K562 (cell line): ENCODE results near the gene ALCAM.

Experiments
- ADNP ChIP-seq: fragments of 200-800 bp; sonication (Bioruptor generic); IDR thresholded peaks from 2 replicates; pipeline ENCODE4 v1.6.1; 2016; ENCODE audit warnings: missing genetic modification characterization, missing compliant biosample characterization
- CEBPB ChIP-seq: fragments of 450-650 bp; IDR thresholded peaks from 2 replicates; pipeline ENCODE4 v1.6.1; 2016; ENCODE audit warnings: missing genetic modification characterization, missing compliant biosample characterization
- CHD2 ChIP-seq: IDR thresholded peaks from 2 replicates; pipeline ENCODE4 v1.6.1; 2011; ENCODE audit warnings: low read depth, low read length
- CTCF ChIP-seq, 3 experiments: IDR thresholded peaks in 2 of 3; conservative IDR thresholded peaks in 1 of 3; 2 replicates each; pipeline ENCODE4 v1.5.1; 2011 to 2012; ENCODE audit warnings: low read length in 3 of 3, mild to moderate bottlenecking in 3 of 3, control low read depth in 2 of 3, improper control_type of control experiment in 1 of 3, inconsistent platforms in 1 of 3, low read depth in 1 of 3, mixed read lengths in 1 of 3, moderate library complexity in 1 of 3; ENCODE audit not compliant: insufficient read depth in 2 of 3
- CXXC5 ChIP-seq: fragments of 250-450 bp; sonication (Bioruptor Pico); IDR thresholded peaks from 2 replicates; pipeline ENCODE4 v1.8.0; 2022; ENCODE audit warnings: inconsistent platforms, mild to moderate bottlenecking, moderate library complexity
- ETV1 ChIP-seq: fragments of 450-650 bp; conservative IDR thresholded peaks from 2 replicates; pipeline ENCODE4 v1.6.1; 2016; ENCODE audit warnings: missing genetic modification characterization, control low read depth, low read depth, missing compliant biosample characterization
- NR3C1 ChIP-seq: sonication (generic); formaldehyde crosslinking; IDR thresholded peaks from 2 replicates; pipeline ENCODE4 v1.8.1; 2022; ENCODE audit warnings: missing genetic modification reagents
- POLR2B ChIP-seq: fragments of 450-650 bp; IDR thresholded peaks from 2 replicates; pipeline ENCODE4 v1.6.1; 2018; ENCODE audit warnings: low read depth; ENCODE audit not compliant: partially characterized antibody
- RFX5 ChIP-seq: IDR thresholded peaks from 2 replicates; pipeline ENCODE4 v1.6.1; 2011; ENCODE audit warnings: low read depth, mild to moderate bottlenecking, improper control_type of control experiment, low read length
- RNF219 ChIP-seq: fragments of 250-450 bp; sonication (Bioruptor Pico); IDR thresholded peaks from 2 replicates; pipeline ENCODE4 v1.5.0; 2022; ENCODE audit warnings: mild to moderate bottlenecking
- ZNF174 ChIP-seq: fragments of 250-450 bp; sonication (Bioruptor Pico); IDR thresholded peaks from 2 replicates; pipeline ENCODE4 v1.4.0; 2020; ENCODE audit warnings: mild to moderate bottlenecking

- TF ChIP-seq CHD2, result no peak
- no peak for TF ChIP-seq CXXC5 (CRISPR knock-in tag)
- no peak for TF ChIP-seq CEBPB (tag)
- TF ChIP-seq CTCF (IDR thresholded peaks at IDR 0.05 in 2 of 3, conservative IDR thresholded peaks at IDR 0.05 in 1 of 3; ENCODE audit: insufficient read depth in 2 of 3, low read depth in 1 of 3, low read length in 3 of 3), result no peak
- no peak for TF ChIP-seq ETV1 (tag)
- no peak for TF ChIP-seq ADNP (tag)
- no peak for TF ChIP-seq ZNF174 (CRISPR knock-in tag)
- no peak for TF ChIP-seq NR3C1 (CRISPR knock-in tag)
- TF ChIP-seq RNF219, result no peak
- TF ChIP-seq POLR2B, result no peak
- no peak for TF ChIP-seq RFX5
Observed at GRCh38 chr3:105459566-105460290, 93.0 kb downstream of the ALCAM start.
